DND-41 (cell line): ENCODE results near the gene TTC16.

Experiments
- EZH2 ChIP-seq: IDR thresholded peaks from 3 replicates; pipeline ENCODE4 v1.6.1; 2012; ENCODE audit warnings: borderline replicate concordance, low read depth, mild to moderate bottlenecking, moderate library complexity, low read length, inconsistent platforms; ENCODE audit not compliant: severe bottlenecking
- TF ChIP-seq, protein P1 (sequence below): IDR thresholded peaks from 2 replicates; pipeline ENCODE4 v1.5.1; 2012; ENCODE audit warnings: borderline replicate concordance, low read length, moderate library complexity, mild to moderate bottlenecking; ENCODE audit not compliant: poor library complexity, severe bottlenecking; ENCODE audit errors: extremely low read depth

DNA sequence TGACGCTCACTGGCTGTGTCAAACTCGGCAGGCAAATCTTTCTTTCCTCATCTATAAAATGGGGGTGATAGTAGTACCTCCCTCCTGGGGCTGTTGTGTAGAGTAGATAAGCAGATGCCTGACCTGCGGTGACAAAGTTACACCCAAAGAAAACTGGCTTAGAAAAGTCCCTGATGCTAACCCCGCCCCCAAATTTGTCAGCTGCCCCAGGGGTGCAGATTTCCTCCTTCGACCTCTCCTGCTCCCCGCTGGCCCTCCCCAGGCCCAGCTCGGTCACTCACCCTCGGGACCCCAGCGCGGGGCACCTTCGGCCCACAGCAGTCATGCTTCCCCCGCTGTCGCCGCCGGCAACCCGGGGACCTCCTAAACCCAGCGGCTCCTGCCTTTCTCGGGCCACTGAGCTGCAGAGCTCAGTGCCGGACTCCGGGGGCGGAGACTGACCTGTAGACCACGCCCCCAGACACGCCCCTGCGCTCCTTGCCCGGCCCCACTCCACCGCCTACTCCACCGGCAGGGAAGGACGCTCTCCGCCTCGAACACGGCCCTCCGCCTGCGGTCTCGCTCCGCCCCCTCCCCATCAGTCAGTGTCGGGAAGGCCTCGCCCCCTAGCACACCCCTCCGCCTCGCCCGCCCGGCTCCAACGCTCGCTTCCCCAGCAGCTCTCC, 55.2 kb downstream of the TTC16 start:
- TF ChIP-seq, protein P1, sequence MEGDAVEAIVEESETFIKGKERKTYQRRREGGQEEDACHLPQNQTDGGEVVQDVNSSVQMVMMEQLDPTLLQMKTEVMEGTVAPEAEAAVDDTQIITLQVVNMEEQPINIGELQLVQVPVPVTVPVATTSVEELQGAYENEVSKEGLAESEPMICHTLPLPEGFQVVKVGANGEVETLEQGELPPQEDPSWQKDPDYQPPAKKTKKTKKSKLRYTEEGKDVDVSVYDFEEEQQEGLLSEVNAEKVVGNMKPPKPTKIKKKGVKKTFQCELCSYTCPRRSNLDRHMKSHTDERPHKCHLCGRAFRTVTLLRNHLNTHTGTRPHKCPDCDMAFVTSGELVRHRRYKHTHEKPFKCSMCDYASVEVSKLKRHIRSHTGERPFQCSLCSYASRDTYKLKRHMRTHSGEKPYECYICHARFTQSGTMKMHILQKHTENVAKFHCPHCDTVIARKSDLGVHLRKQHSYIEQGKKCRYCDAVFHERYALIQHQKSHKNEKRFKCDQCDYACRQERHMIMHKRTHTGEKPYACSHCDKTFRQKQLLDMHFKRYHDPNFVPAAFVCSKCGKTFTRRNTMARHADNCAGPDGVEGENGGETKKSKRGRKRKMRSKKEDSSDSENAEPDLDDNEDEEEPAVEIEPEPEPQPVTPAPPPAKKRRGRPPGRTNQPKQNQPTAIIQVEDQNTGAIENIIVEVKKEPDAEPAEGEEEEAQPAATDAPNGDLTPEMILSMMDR: no peak
- TF ChIP-seq EZH2: no peak
